HL-60 (cell line): Measurements from ENCODE around the gene CADM1.

Source experiments
- POLR2AphosphoS5 ChIP-seq: IDR thresholded peaks from 2 replicates; pipeline ENCODE4 v1.6.1; 2012; ENCODE audit warnings: low read depth
- TF ChIP-seq, protein P1 (sequence below): IDR thresholded peaks from 2 replicates; pipeline ENCODE4 v1.6.1; 2012; ENCODE audit warnings: low read depth; ENCODE audit not compliant: insufficient replicate concordance
- TF ChIP-seq, protein P2 (sequence below): IDR thresholded peaks from one replicate; pipeline ENCODE4 v1.5.1; 2011; ENCODE audit warnings: low read length, control low read depth, inconsistent platforms; ENCODE audit not compliant: insufficient read depth

DNA sequence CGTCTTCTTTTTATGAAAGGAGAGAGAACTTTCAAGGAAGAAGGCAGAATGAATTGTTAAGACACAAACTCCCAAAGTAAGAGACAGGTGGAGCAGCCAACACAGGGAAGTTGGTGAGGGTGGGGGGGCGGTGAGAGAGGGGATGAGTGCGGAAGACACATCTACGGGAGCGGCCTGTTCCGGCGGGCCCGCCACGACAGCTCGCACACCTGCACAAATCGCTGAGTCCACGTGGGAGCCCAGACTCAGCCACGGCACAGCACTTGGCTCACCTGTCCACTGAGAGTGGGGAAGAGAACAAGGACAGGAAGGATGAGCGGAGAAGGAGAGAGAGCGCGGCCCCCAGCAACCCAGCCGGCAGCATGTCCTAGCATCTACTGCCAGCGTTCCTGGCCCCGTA lies 331.1 kb downstream of the CADM1 start:
- TF ChIP-seq, protein P1, sequence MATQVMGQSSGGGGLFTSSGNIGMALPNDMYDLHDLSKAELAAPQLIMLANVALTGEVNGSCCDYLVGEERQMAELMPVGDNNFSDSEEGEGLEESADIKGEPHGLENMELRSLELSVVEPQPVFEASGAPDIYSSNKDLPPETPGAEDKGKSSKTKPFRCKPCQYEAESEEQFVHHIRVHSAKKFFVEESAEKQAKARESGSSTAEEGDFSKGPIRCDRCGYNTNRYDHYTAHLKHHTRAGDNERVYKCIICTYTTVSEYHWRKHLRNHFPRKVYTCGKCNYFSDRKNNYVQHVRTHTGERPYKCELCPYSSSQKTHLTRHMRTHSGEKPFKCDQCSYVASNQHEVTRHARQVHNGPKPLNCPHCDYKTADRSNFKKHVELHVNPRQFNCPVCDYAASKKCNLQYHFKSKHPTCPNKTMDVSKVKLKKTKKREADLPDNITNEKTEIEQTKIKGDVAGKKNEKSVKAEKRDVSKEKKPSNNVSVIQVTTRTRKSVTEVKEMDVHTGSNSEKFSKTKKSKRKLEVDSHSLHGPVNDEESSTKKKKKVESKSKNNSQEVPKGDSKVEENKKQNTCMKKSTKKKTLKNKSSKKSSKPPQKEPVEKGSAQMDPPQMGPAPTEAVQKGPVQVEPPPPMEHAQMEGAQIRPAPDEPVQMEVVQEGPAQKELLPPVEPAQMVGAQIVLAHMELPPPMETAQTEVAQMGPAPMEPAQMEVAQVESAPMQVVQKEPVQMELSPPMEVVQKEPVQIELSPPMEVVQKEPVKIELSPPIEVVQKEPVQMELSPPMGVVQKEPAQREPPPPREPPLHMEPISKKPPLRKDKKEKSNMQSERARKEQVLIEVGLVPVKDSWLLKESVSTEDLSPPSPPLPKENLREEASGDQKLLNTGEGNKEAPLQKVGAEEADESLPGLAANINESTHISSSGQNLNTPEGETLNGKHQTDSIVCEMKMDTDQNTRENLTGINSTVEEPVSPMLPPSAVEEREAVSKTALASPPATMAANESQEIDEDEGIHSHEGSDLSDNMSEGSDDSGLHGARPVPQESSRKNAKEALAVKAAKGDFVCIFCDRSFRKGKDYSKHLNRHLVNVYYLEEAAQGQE: no peak
- TF ChIP-seq, protein P2, sequence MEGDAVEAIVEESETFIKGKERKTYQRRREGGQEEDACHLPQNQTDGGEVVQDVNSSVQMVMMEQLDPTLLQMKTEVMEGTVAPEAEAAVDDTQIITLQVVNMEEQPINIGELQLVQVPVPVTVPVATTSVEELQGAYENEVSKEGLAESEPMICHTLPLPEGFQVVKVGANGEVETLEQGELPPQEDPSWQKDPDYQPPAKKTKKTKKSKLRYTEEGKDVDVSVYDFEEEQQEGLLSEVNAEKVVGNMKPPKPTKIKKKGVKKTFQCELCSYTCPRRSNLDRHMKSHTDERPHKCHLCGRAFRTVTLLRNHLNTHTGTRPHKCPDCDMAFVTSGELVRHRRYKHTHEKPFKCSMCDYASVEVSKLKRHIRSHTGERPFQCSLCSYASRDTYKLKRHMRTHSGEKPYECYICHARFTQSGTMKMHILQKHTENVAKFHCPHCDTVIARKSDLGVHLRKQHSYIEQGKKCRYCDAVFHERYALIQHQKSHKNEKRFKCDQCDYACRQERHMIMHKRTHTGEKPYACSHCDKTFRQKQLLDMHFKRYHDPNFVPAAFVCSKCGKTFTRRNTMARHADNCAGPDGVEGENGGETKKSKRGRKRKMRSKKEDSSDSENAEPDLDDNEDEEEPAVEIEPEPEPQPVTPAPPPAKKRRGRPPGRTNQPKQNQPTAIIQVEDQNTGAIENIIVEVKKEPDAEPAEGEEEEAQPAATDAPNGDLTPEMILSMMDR: no peak
- no peak for TF ChIP-seq POLR2AphosphoS5
